ENCODE data around the gene MMP27. TPM values are rescaled to one million over a fixed set of nuclear protein-coding genes. Genes with fewer than 3 reads are reported as not detected.

Gene MMP27
- polyA plus RNA-seq, 1 donor (not counting 4 experiments of a cell fraction or from before 2014, with no cell fraction given), result not detected

DNA sequence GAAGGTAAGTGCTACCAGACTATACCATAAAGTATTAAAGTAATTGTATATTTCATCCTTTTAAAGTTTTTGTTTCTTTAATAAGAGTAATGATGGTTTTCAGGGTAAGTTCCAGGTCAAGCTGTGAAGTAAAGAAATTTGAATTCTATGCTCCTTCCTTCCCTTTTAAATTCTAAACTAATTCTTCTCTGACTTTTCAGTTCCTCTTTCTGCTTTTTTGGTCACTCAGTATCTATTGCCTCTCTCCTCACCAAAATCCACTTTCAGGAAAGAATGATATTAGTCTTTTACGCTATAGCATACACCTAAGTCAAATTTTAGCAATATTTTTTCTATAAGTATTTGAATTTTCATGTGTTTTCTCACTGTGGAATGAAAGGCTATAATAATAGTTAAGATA lies 11.0 kb upstream of the MMP27 start:
- DNase-seq (ENCODE audit: low read depth, low spot score) (no peak), FAIRE-seq (no peak)
- no peak overlapping the region for H3K27ac ChIP-seq (ENCODE audit: control insufficient read depth, insufficient read depth, low read length)
- H3K9me3 ChIP-seq (ENCODE audit: control insufficient read depth, low read depth, low read length), result no peaks in the 10 kb centered on the region
- H3K36me3 ChIP-seq (ENCODE audit: control insufficient read depth in 2 of 2, extremely low read depth in 1 of 2, insufficient read depth in 2 of 2, low read length in 2 of 2), result no peaks in the 10 kb centered on the region
- H3K27me3 ChIP-seq (ENCODE audit: control insufficient read depth, extremely low read depth, insufficient read depth, low read length), result no peaks in the 10 kb centered on the region
- H3K79me2 ChIP-seq (ENCODE audit: control insufficient read depth, insufficient read depth, low read length), result no peaks in the 10 kb centered on the region
- no peak overlapping the region for H3K4me3 ChIP-seq (ENCODE audit: control insufficient read depth in 2 of 3, extremely low read depth in 1 of 3, insufficient read depth in 2 of 3, low read depth in 1 of 3, low read length in 3 of 3)
- no peak for TF ChIP-seq EZH2 (IDR thresholded peaks at IDR 0.05; ENCODE audit: low read length)
- no peak overlapping the region for H3K9ac ChIP-seq (ENCODE audit: control insufficient read depth, extremely low read depth, insufficient read depth, low read length)
- no peaks in the 10 kb centered on the region for H3K9me1 ChIP-seq (ENCODE audit: control insufficient read depth, extremely low read depth, insufficient read depth, low read length)
- no peaks in the 10 kb centered on the region for H3K4me1 ChIP-seq (ENCODE audit: control insufficient read depth, extremely low read depth, insufficient read depth, low read length)
- H3K4me2 ChIP-seq (ENCODE audit: control insufficient read depth, extremely low read depth, insufficient read depth, low read depth, low read length), result no peak overlapping the region
- dilution Hi-C loops (cut with MboI; ENCODE audit: extremely low pct_ligation_motif_present, low sequenced_read_pairs), result no loop called here
- H4K20me1 ChIP-seq (ENCODE audit: control insufficient read depth, extremely low read depth, insufficient read depth, low read length), result no peaks in the 10 kb centered on the region
- no peak overlapping the region for H2AFZ ChIP-seq (ENCODE audit: control insufficient read depth, low read length)

DNA sequence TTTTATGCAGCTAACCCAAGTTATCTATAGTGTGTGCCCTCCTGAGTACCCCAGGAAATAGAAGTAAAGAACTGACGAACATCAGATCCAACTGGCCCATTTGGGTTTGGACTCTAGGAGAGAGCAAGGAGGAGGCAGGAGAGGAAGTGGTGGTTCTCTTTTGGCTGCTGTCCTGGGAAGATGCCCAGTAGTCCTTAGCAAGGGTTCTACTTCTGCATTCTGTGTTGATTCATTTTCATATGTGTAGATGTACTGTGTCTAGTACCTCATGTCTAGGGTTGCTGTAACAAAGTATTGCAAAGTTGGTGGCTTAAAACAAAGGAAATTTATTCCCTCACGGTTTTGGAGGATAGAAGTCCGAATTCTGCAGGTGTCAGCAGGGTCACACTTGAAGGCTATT lies 6.6 kb upstream of the MMP27 start:
- DNase-seq (ENCODE audit: low read depth, low spot score), result no peak
- Histone ChIP-seq H3K27me3 (ENCODE audit: control insufficient read depth, extremely low read depth, insufficient read depth, low read length) (no peaks in the 10 kb centered on the region), H3K4me3 (ENCODE audit: control insufficient read depth in 2 of 3, extremely low read depth in 1 of 3, insufficient read depth in 2 of 3, low read depth in 1 of 3, low read length in 3 of 3) (no peak overlapping the region), H3K4me2 (ENCODE audit: control insufficient read depth, extremely low read depth, insufficient read depth, low read depth, low read length) (no peak overlapping the region), H3K4me1 (ENCODE audit: control insufficient read depth, extremely low read depth, insufficient read depth, low read length) (no peaks in the 10 kb centered on the region), H3K79me2 (ENCODE audit: control insufficient read depth, insufficient read depth, low read length) (no peaks in the 10 kb centered on the region), H3K27ac (ENCODE audit: control insufficient read depth, insufficient read depth, low read length) (no peak overlapping the region), H3K36me3 (ENCODE audit: control insufficient read depth in 2 of 2, extremely low read depth in 1 of 2, insufficient read depth in 2 of 2, low read length in 2 of 2) (no peaks in the 10 kb centered on the region), H3K9me3 (ENCODE audit: control insufficient read depth, low read depth, low read length) (no peaks in the 10 kb centered on the region), H2AFZ (ENCODE audit: control insufficient read depth, low read length) (no peak overlapping the region), H3K9me1 (ENCODE audit: control insufficient read depth, extremely low read depth, insufficient read depth, low read length) (no peaks in the 10 kb centered on the region), H3K9ac (ENCODE audit: control insufficient read depth, extremely low read depth, insufficient read depth, low read length) (no peak overlapping the region), H4K20me1 (ENCODE audit: control insufficient read depth, extremely low read depth, insufficient read depth, low read length) (no peaks in the 10 kb centered on the region)
- TF ChIP-seq, protein P1, sequence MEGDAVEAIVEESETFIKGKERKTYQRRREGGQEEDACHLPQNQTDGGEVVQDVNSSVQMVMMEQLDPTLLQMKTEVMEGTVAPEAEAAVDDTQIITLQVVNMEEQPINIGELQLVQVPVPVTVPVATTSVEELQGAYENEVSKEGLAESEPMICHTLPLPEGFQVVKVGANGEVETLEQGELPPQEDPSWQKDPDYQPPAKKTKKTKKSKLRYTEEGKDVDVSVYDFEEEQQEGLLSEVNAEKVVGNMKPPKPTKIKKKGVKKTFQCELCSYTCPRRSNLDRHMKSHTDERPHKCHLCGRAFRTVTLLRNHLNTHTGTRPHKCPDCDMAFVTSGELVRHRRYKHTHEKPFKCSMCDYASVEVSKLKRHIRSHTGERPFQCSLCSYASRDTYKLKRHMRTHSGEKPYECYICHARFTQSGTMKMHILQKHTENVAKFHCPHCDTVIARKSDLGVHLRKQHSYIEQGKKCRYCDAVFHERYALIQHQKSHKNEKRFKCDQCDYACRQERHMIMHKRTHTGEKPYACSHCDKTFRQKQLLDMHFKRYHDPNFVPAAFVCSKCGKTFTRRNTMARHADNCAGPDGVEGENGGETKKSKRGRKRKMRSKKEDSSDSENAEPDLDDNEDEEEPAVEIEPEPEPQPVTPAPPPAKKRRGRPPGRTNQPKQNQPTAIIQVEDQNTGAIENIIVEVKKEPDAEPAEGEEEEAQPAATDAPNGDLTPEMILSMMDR (optimal IDR thresholded peaks at IDR 0.05 in 1 of 3, IDR thresholded peaks at IDR 0.05 in 1 of 3, conservative IDR thresholded peaks at IDR 0.05 in 1 of 3; ENCODE audit: extremely low read depth in 1 of 3, insufficient read depth in 2 of 3, low read length in 3 of 3), result no peak
- TF ChIP-seq EZH2 (IDR thresholded peaks at IDR 0.05; ENCODE audit: low read length), result no peak
- no peak for FAIRE-seq
- dilution Hi-C loops (cut with MboI; ENCODE audit: extremely low pct_ligation_motif_present, low sequenced_read_pairs), result no loop called here

Data from keratinocyte (primary cell).